Right atrium auricular region (tissue), 2 donors: ENCODE results near the gene PSMD5. TPM values are rescaled to one million over a fixed set of nuclear protein-coding genes. Genes with fewer than 3 reads are reported as not detected.

Source experiments
- DNase-seq: peaks from one replicate; pipeline ENCODE4 v3.0.0-alpha.2; 2019; ENCODE audit warnings: low spot score
- H3K27ac ChIP-seq, 2 donors: fragments of 200-600 bp; sonication (generic); 1 replicate in 1 of 2; 2 replicates in 1 of 2; pipeline ENCODE4 v1.5.1; 2016 to 2019
- H3K27me3 ChIP-seq, 2 donors: fragments of 200-600 bp; sonication (generic); one replicate each; pipeline versions ENCODE4 v1.5.1 to v1.6.0; 2017 to 2019
- H3K36me3 ChIP-seq: fragments of 200-600 bp; sonication (generic); one replicate; pipeline ENCODE4 v1.5.1; 2016
- H3K4me1 ChIP-seq, 2 donors: fragments of 200-600 bp; sonication (generic); one replicate each; pipeline versions ENCODE4 v1.5.1 to v1.6.0; 2017 to 2019
- H3K4me3 ChIP-seq, 2 donors: fragments of 200-600 bp; sonication (generic); 1 replicate in 1 of 2; 2 replicates in 1 of 2; pipeline ENCODE4 v1.5.1; 2017 to 2019; ENCODE audit warnings: mild to moderate bottlenecking in 1 of 2, moderate library complexity in 1 of 2
- H3K9me3 ChIP-seq, 2 donors: fragments of 200-600 bp; sonication (generic); one replicate each; pipeline ENCODE4 v1.5.1; 2019
- CTCF ChIP-seq, 2 donors: fragments of 200-600 bp; sonication (generic); IDR thresholded peaks; one replicate each; pipeline ENCODE4 v1.5.1; 2019; ENCODE audit warnings: antibody characterized with exemption in 2 of 2
- total RNA-seq, 2 donors: library from RNA; depleted of rRNA; stranded (reverse); fragments of >200 nt; gene quantifications; one replicate each; pipeline ENCODE4 v1.1.0, GENCODE V29; 2016

The PSMD5 gene
- total RNA-seq, 2 donors from 2014 or later, result 12.8 to 13.9 TPM

- Histone ChIP-seq H3K27ac (no peak overlapping the region), H3K36me3 (peaks cover 57% of the 10 kb centered on the region), H3K27me3 (no peaks in the 10 kb centered on the region), H3K9me3 (no peaks in the 10 kb centered on the region), H3K4me3 (no peak overlapping the region), H3K4me1 (no peaks in the 10 kb centered on the region)
- no peak for TF ChIP-seq CTCF (IDR thresholded peaks at IDR 0.05)
- no peak for DNase-seq
Measured at GRCh38 chr9:120767451-120767850, 75.3 kb downstream of the PSMD5 start.

Other genes with a start within 250 kb of the PSMD5 start
- 10 to 100 TPM; 15.3 to 23.8 TPM for gene MEGF9, start 128.5 kb downstream of the PSMD5 start, total RNA-seq
- 10 to 100 TPM; 22.2 to 31.5 TPM for gene FBXW2, start 49.5 kb downstream of the PSMD5 start, total RNA-seq
- gene PHF19, start 34.3 kb upstream of the PSMD5 start, total RNA-seq, result 10 to 100 TPM; 11.9 to 13.9 TPM
- gene TRAF1, start 83.9 kb upstream of the PSMD5 start, total RNA-seq, result 1 to 10 TPM; 2.0 to 3.0 TPM
- gene C5, start 207.4 kb upstream of the PSMD5 start, total RNA-seq, result 1 to 10 TPM in 1 of 2 donors, under 1 TPM in 1; 0.82 to 1.1 TPM
- 1 to 10 TPM; 3.3 to 6.0 TPM for gene CNTRL, start 232.0 kb upstream of the PSMD5 start, total RNA-seq